WTC11 (cell line): ENCODE results near the gene MAP3K2. TPM values are rescaled to one million over a fixed set of nuclear protein-coding genes. Genes with fewer than 3 reads are reported as not detected.

ENCODE experiments used
- ATAC-seq: fragments of 200-7000 bp; cut with Tn5 transposase; 2 replicates; pipeline ENCODE4 v1.10.0; 2021; ENCODE audit warnings: mild to moderate bottlenecking, moderate library complexity
- CTCF ChIA-PET: fragments of 300-600 bp; sonication (Branson Sonifier 250); formaldehyde crosslinking; loops from one replicate; lab custom pipeline; 2021; ENCODE audit warnings: antibody characterized with exemption; lab: Charles Lee
- POLR2A ChIA-PET: fragments of 350-600 bp; sonication (Branson Sonifier 250); formaldehyde crosslinking; loops from one replicate; lab custom pipeline; 2021; ENCODE audit warnings: antibody characterized with exemption; lab: Charles Lee
- DNase-seq: peaks from one replicate; pipeline ENCODE4 v3.0.0; 2021; ENCODE audit warnings: low spot score
- H3K27ac Mint-ChIP-seq: 2 replicates; pipeline ENCODE4 v1.8.0; 2021; ENCODE audit warnings: mixed read lengths
- H3K27me3 Mint-ChIP-seq: 2 replicates; pipeline ENCODE4 v1.8.0; 2021; ENCODE audit warnings: low read depth, mild to moderate bottlenecking, moderate library complexity, mixed read lengths
- H3K36me3 Mint-ChIP-seq: 2 replicates; pipeline ENCODE4 v1.8.0; 2021; ENCODE audit warnings: mixed read lengths
- H3K4me1 Mint-ChIP-seq: 2 replicates; pipeline ENCODE4 v1.8.0; 2022; ENCODE audit warnings: mixed read lengths
- H3K4me3 Mint-ChIP-seq: 2 replicates; pipeline ENCODE4 v1.8.0; 2021; ENCODE audit warnings: mild to moderate bottlenecking, moderate library complexity, mixed read lengths
- H3K9me3 Mint-ChIP-seq: 2 replicates; pipeline ENCODE4 v1.8.0; 2021; ENCODE audit warnings: mixed read lengths
- CREB1 ChIP-seq: sonication (generic); formaldehyde crosslinking; IDR thresholded peaks from 2 replicates; pipeline ENCODE4 v1.8.0; 2023; ENCODE audit warnings: mild to moderate bottlenecking, missing genetic modification reagents
- CREM ChIP-seq: sonication (generic); formaldehyde crosslinking; IDR thresholded peaks from 2 replicates; pipeline ENCODE4 v1.8.1; 2022; ENCODE audit warnings: mild to moderate bottlenecking, missing genetic modification reagents, moderate library complexity
- ERG ChIP-seq: fragments of 250-450 bp; sonication (Bioruptor Pico); IDR thresholded peaks from 2 replicates; pipeline ENCODE4 v1.8.0; 2021; ENCODE audit warnings: mild to moderate bottlenecking
- ESRRA ChIP-seq: sonication (generic); formaldehyde crosslinking; IDR thresholded peaks from 2 replicates; pipeline ENCODE4 v1.8.1; 2022; ENCODE audit warnings: mild to moderate bottlenecking, missing genetic modification reagents, borderline replicate concordance
- FOXJ3 ChIP-seq: sonication (generic); formaldehyde crosslinking; IDR thresholded peaks from 2 replicates; pipeline ENCODE4 v1.9.0; 2021; ENCODE audit warnings: missing genetic modification reagents, mild to moderate bottlenecking, borderline replicate concordance
- JAZF1 ChIP-seq: fragments of 250-450 bp; sonication (Bioruptor Pico); IDR thresholded peaks from 2 replicates; pipeline ENCODE4 v1.9.0; 2021; ENCODE audit warnings: moderate library complexity, mild to moderate bottlenecking, inconsistent platforms
- MXD4 ChIP-seq: fragments of 250-450 bp; sonication (Bioruptor Pico); IDR thresholded peaks from 2 replicates; pipeline ENCODE4 v1.8.0; 2021; ENCODE audit warnings: mild to moderate bottlenecking, moderate library complexity, borderline replicate concordance
- PRRX2 ChIP-seq: fragments of 250-450 bp; sonication (Bioruptor Pico); IDR thresholded peaks from 2 replicates; pipeline ENCODE4 v1.8.0; 2021; ENCODE audit warnings: mild to moderate bottlenecking
- SMAD4 ChIP-seq: sonication (generic); formaldehyde crosslinking; IDR thresholded peaks from 2 replicates; pipeline ENCODE4 v1.8.0; 2022; ENCODE audit warnings: mild to moderate bottlenecking, missing genetic modification reagents
- SOX15 ChIP-seq: fragments of 250-450 bp; sonication (Bioruptor Pico); IDR thresholded peaks from 2 replicates; pipeline ENCODE4 v1.9.0; 2021; ENCODE audit warnings: mild to moderate bottlenecking
- TCF7 ChIP-seq: sonication (generic); formaldehyde crosslinking; IDR thresholded peaks from 2 replicates; pipeline ENCODE4 v1.8.0; 2022; ENCODE audit warnings: mild to moderate bottlenecking, low read depth, missing genetic modification reagents, moderate library complexity
- USF1 ChIP-seq: sonication (generic); formaldehyde crosslinking; IDR thresholded peaks from 2 replicates; pipeline ENCODE4 v1.8.0; 2022; ENCODE audit warnings: mild to moderate bottlenecking, missing genetic modification reagents
- ZNF263 ChIP-seq: sonication (generic); formaldehyde crosslinking; IDR thresholded peaks from 2 replicates; pipeline ENCODE4 v1.8.1; 2022; ENCODE audit warnings: low read depth, mild to moderate bottlenecking, moderate library complexity, missing genetic modification reagents
- ZNF396 ChIP-seq: fragments of 250-450 bp; sonication (Bioruptor Pico); IDR thresholded peaks from 2 replicates; pipeline ENCODE4 v1.8.0; 2021; ENCODE audit warnings: mild to moderate bottlenecking, moderate library complexity, borderline replicate concordance
- ZNF532 ChIP-seq: fragments of 250-450 bp; sonication (Bioruptor Pico); IDR thresholded peaks from 2 replicates; pipeline ENCODE4 v1.9.0; 2021; ENCODE audit warnings: mild to moderate bottlenecking, borderline replicate concordance
- total RNA-seq: library from RNA; stranded (reverse); gene quantifications from 3 replicates; pipeline ENCODE4 v1.2.3, GENCODE V29; 2021
- TF ChIP-seq, protein P1 (sequence below): sonication (generic); formaldehyde crosslinking; IDR thresholded peaks from 2 replicates; pipeline ENCODE4 v1.8.0; 2022; ENCODE audit warnings: mild to moderate bottlenecking, missing genetic modification reagents
- TF ChIP-seq, protein P2 (sequence below): sonication (generic); formaldehyde crosslinking; IDR thresholded peaks from 2 replicates; pipeline ENCODE4 v1.8.1; 2022; ENCODE audit warnings: mild to moderate bottlenecking, missing genetic modification reagents, moderate library complexity, borderline replicate concordance
- TF ChIP-seq, protein P3 (sequence below): sonication (generic); formaldehyde crosslinking; IDR thresholded peaks from 2 replicates; pipeline ENCODE4 v1.8.0; 2023; ENCODE audit warnings: missing genetic modification reagents, mild to moderate bottlenecking, borderline replicate concordance
- TF ChIP-seq, protein P4 (sequence below): sonication (generic); formaldehyde crosslinking; IDR thresholded peaks from 2 replicates; pipeline ENCODE4 v1.8.1; 2022; ENCODE audit warnings: missing genetic modification reagents, borderline replicate concordance
- TF ChIP-seq, protein P5 (sequence below): sonication (generic); formaldehyde crosslinking; IDR thresholded peaks from 2 replicates; pipeline ENCODE4 v1.8.1; 2023; ENCODE audit warnings: mild to moderate bottlenecking, missing genetic modification reagents

The MAP3K2 gene
- total RNA-seq, 1 experiment from 2014 or later = 26.9 TPM

DNA sequence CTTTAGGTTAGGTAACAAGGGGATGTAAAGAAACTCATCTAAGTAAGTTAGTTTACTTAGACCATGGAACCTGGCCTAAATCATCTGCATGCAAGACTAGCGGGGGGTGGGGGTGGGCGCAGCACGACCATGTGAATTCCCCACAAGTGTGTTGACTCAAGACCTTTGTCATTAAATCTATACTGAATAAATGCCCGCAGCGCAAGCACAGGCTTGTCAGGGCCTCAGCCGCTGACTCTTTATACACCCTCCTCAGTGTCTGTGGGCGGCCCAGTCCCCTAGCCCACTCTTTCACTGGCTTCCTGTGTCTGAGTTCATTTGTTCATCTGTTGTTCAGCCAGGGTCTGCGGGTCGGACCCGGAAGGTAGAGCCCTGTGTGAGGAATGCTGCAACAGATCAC lies 17.8 kb downstream of the MAP3K2 start:
- Mint-ChIP-seq H3K27ac (no peak overlapping the region), H3K9me3 (peaks cover 54% of the 10 kb centered on the region), H3K36me3 (peaks cover 54% of the 10 kb centered on the region), H3K27me3 (no peaks in the 10 kb centered on the region), H3K4me3 (no peak overlapping the region), H3K4me1 (peaks cover 14% of the 10 kb centered on the region)
- ChIA-PET CTCF (no interaction called here), POLR2A (no interaction called here)
- ATAC-seq = no peak
- DNase-seq = no peak
- TF ChIP-seq JAZF1 (CRISPR knock-in tag) = no peak
- TF ChIP-seq, protein P1, sequence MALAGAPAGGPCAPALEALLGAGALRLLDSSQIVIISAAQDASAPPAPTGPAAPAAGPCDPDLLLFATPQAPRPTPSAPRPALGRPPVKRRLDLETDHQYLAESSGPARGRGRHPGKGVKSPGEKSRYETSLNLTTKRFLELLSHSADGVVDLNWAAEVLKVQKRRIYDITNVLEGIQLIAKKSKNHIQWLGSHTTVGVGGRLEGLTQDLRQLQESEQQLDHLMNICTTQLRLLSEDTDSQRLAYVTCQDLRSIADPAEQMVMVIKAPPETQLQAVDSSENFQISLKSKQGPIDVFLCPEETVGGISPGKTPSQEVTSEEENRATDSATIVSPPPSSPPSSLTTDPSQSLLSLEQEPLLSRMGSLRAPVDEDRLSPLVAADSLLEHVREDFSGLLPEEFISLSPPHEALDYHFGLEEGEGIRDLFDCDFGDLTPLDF (CRISPR knock-in tag) = no peak
- no peak for TF ChIP-seq ESRRA (CRISPR knock-in tag)
- TF ChIP-seq CREB1 (CRISPR knock-in tag) = no peak
- TF ChIP-seq FOXJ3 (CRISPR knock-in tag) = no peak
- TF ChIP-seq, protein P2, sequence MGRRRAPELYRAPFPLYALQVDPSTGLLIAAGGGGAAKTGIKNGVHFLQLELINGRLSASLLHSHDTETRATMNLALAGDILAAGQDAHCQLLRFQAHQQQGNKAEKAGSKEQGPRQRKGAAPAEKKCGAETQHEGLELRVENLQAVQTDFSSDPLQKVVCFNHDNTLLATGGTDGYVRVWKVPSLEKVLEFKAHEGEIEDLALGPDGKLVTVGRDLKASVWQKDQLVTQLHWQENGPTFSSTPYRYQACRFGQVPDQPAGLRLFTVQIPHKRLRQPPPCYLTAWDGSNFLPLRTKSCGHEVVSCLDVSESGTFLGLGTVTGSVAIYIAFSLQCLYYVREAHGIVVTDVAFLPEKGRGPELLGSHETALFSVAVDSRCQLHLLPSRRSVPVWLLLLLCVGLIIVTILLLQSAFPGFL (CRISPR knock-in tag) = no peak
- TF ChIP-seq USF1 (CRISPR knock-in tag) = no peak
- TF ChIP-seq, protein P3, sequence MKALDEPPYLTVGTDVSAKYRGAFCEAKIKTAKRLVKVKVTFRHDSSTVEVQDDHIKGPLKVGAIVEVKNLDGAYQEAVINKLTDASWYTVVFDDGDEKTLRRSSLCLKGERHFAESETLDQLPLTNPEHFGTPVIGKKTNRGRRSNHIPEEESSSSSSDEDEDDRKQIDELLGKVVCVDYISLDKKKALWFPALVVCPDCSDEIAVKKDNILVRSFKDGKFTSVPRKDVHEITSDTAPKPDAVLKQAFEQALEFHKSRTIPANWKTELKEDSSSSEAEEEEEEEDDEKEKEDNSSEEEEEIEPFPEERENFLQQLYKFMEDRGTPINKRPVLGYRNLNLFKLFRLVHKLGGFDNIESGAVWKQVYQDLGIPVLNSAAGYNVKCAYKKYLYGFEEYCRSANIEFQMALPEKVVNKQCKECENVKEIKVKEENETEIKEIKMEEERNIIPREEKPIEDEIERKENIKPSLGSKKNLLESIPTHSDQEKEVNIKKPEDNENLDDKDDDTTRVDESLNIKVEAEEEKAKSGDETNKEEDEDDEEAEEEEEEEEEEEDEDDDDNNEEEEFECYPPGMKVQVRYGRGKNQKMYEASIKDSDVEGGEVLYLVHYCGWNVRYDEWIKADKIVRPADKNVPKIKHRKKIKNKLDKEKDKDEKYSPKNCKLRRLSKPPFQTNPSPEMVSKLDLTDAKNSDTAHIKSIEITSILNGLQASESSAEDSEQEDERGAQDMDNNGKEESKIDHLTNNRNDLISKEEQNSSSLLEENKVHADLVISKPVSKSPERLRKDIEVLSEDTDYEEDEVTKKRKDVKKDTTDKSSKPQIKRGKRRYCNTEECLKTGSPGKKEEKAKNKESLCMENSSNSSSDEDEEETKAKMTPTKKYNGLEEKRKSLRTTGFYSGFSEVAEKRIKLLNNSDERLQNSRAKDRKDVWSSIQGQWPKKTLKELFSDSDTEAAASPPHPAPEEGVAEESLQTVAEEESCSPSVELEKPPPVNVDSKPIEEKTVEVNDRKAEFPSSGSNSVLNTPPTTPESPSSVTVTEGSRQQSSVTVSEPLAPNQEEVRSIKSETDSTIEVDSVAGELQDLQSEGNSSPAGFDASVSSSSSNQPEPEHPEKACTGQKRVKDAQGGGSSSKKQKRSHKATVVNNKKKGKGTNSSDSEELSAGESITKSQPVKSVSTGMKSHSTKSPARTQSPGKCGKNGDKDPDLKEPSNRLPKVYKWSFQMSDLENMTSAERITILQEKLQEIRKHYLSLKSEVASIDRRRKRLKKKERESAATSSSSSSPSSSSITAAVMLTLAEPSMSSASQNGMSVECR (CRISPR knock-in tag) = no peak
- TF ChIP-seq, protein P4, sequence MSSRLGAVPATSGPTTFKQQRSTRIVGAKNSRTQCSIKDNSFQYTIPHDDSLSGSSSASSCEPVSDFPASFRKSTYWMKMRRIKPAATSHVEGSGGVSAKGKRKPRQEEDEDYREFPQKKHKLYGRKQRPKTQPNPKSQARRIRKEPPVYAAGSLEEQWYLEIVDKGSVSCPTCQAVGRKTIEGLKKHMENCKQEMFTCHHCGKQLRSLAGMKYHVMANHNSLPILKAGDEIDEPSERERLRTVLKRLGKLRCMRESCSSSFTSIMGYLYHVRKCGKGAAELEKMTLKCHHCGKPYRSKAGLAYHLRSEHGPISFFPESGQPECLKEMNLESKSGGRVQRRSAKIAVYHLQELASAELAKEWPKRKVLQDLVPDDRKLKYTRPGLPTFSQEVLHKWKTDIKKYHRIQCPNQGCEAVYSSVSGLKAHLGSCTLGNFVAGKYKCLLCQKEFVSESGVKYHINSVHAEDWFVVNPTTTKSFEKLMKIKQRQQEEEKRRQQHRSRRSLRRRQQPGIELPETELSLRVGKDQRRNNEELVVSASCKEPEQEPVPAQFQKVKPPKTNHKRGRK (CRISPR knock-in tag) = no peak
- no peak for TF ChIP-seq ZNF532 (CRISPR knock-in tag)
- TF ChIP-seq ERG = no peak
- TF ChIP-seq, protein P5, sequence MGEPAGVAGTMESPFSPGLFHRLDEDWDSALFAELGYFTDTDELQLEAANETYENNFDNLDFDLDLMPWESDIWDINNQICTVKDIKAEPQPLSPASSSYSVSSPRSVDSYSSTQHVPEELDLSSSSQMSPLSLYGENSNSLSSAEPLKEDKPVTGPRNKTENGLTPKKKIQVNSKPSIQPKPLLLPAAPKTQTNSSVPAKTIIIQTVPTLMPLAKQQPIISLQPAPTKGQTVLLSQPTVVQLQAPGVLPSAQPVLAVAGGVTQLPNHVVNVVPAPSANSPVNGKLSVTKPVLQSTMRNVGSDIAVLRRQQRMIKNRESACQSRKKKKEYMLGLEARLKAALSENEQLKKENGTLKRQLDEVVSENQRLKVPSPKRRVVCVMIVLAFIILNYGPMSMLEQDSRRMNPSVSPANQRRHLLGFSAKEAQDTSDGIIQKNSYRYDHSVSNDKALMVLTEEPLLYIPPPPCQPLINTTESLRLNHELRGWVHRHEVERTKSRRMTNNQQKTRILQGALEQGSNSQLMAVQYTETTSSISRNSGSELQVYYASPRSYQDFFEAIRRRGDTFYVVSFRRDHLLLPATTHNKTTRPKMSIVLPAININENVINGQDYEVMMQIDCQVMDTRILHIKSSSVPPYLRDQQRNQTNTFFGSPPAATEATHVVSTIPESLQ = no peak
- TF ChIP-seq TCF7 = no peak
- no peak for TF ChIP-seq ZNF263 (CRISPR knock-in tag)
- no peak for TF ChIP-seq ZNF396 (CRISPR knock-in tag)
- no peak for TF ChIP-seq CREM (CRISPR knock-in tag)
- no peak for TF ChIP-seq MXD4 (CRISPR knock-in tag)
- TF ChIP-seq SMAD4 (CRISPR knock-in tag) = no peak
- TF ChIP-seq PRRX2 (CRISPR knock-in tag) = no peak
- no peak for TF ChIP-seq SOX15 (CRISPR knock-in tag)
